Caco-2 (cell line): ENCODE results near the gene CRYGC. TPM values are rescaled to one million over a fixed set of nuclear protein-coding genes. Genes with fewer than 3 reads are reported as not detected.

Source experiments
- BruUV-seq: library from RNA; stranded (reverse); fragments of 400-500 nt; replicated peaks from 2 replicates; lab custom pipeline; 2021; lab: Mats Ljungman, UMichigan
- CTCF ChIA-PET: fragments of 300-600 bp; sonication (Branson Sonifier 250); formaldehyde crosslinking; loops from one replicate; lab custom pipeline; 2022; ENCODE audit warnings: antibody characterized with exemption; lab: Charles Lee
- POLR2A ChIA-PET: fragments of 300-600 bp; sonication (Branson Sonifier 250); formaldehyde crosslinking; loops from one replicate; lab custom pipeline; 2022; ENCODE audit warnings: antibody characterized with exemption; lab: Charles Lee
- DNase-seq, 2 experiments: peaks; one replicate each; pipeline versions ENCODE4 v3.0.0 to v3.0.0-alpha.2; 2020 to 2022
- H3K27me3 ChIP-seq: replicated peaks from 2 replicates; pipeline ENCODE4 v1.6.0; 2011; ENCODE audit warnings: low read length; ENCODE audit not compliant: control insufficient read depth, insufficient read depth
- H3K36me3 ChIP-seq: 2 replicates; pipeline ENCODE4 v1.5.1; 2011; ENCODE audit warnings: low read length; ENCODE audit not compliant: control insufficient read depth, insufficient read depth
- H3K4me1 ChIP-seq: fragments of 250-450 bp; sonication (Bioruptor Pico); 2 replicates; pipeline ENCODE4 v1.5.1; 2020; ENCODE audit warnings: mild to moderate bottlenecking
- H3K4me3 ChIP-seq: 2 replicates; pipeline ENCODE4 v1.5.1; 2011; ENCODE audit warnings: low read depth, mild to moderate bottlenecking, control low read depth, low read length
- H3K9me3 ChIP-seq: fragments of 250-450 bp; sonication (Bioruptor Pico); 2 replicates; pipeline ENCODE4 v1.5.1; 2020; ENCODE audit warnings: mild to moderate bottlenecking, moderate library complexity
- H3K27ac Mint-ChIP-seq: one replicate; pipeline ENCODE4 v1.8.0; 2022; ENCODE audit warnings: mixed read lengths; ENCODE audit not compliant: unreplicated experiment
- H3K27me3 Mint-ChIP-seq: one replicate; pipeline ENCODE4 v1.8.0; 2022; ENCODE audit warnings: mixed read lengths; ENCODE audit not compliant: insufficient read depth, unreplicated experiment
- H3K36me3 Mint-ChIP-seq: one replicate; pipeline ENCODE4 v1.8.0; 2022; ENCODE audit warnings: mild to moderate bottlenecking, mixed read lengths; ENCODE audit not compliant: insufficient read depth, unreplicated experiment
- H3K4me1 Mint-ChIP-seq: one replicate; pipeline ENCODE4 v1.8.0; 2022; ENCODE audit warnings: low read depth, mixed read lengths; ENCODE audit not compliant: unreplicated experiment
- H3K4me3 Mint-ChIP-seq: one replicate; pipeline ENCODE4 v1.8.0; 2022; ENCODE audit warnings: mild to moderate bottlenecking, moderate library complexity, mixed read lengths; ENCODE audit not compliant: unreplicated experiment
- H3K9me3 Mint-ChIP-seq: one replicate; pipeline ENCODE4 v1.8.0; 2022; ENCODE audit warnings: mixed read lengths; ENCODE audit not compliant: unreplicated experiment
- intact Hi-C: fragments of 100-400 bp; cut with micrococcal nuclease; formaldehyde crosslinking; loops from one replicate; pipeline ENCODE4 v1.10.0; 2022; ENCODE audit not compliant: unreplicated experiment
- total RNA-seq: library from RNA; stranded (reverse); gene quantifications from 2 replicates; pipeline ENCODE4 v1.2.3, GENCODE V29; 2022
- TF ChIP-seq, protein P1 (sequence below), 2 experiments: fragments of 200-600 bp in 1 of 2; IDR thresholded peaks; 1 replicate in 1 of 2; 2 replicates in 1 of 2; pipeline versions ENCODE4 v1.5.1 to v1.8.0; 2011 to 2022; ENCODE audit warnings: antibody characterized with exemption in 1 of 2, control low read depth in 1 of 2, inconsistent platforms in 1 of 2, low read depth in 1 of 2, low read length in 1 of 2, mild to moderate bottlenecking in 1 of 2, moderate library complexity in 1 of 2; ENCODE audit not compliant: insufficient read depth in 1 of 2, severe bottlenecking in 1 of 2, unreplicated experiment in 1 of 2

The CRYGC gene
- total RNA-seq, 1 experiment from 2014 or later, result not detected

DNA sequence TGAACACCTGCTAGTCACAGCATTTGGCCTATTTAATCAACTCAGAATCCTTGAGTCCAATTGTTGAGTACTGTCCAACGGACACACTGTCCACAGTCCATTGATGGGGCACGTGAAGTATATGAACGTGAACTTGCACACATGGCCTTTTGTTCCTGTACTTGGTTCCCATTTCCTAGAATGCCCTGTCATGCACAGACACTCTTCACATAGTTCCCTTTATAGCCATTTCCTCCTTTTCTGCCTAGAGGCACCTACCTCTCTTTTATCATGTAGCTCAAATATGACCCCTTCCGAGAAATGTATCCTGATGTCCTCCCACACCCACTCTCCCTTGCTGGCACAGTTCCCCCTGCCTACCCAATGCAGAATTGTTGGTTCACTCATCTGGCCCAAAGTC lies 42.5 kb upstream of the CRYGC start:
- Histone ChIP-seq H3K27me3 (no peaks in the 10 kb centered on the region), H3K36me3 (no peaks in the 10 kb centered on the region), H3K4me1 (0 out of 2 replicates have a peak, but pooled peaks cover 3% of the 10 kb centered on the region), H3K4me3 (no peak overlapping the region), H3K9me3 (no peaks in the 10 kb centered on the region)
- DNase-seq, result no peak
- no peaks in the 10 kb centered on the region for H3K4me1 Mint-ChIP-seq
- ChIA-PET POLR2A (no interaction called here), CTCF (no interaction called here)
- H3K9me3 Mint-ChIP-seq, result no peaks in the 10 kb centered on the region
- H3K36me3 Mint-ChIP-seq, result no peaks in the 10 kb centered on the region
- no peak overlapping the region for H3K4me3 Mint-ChIP-seq
- BruUV-seq, result no TSS peak
- intact Hi-C loops, result loop anchor here (10.0 kb wide), 1 partner anchor 163 kb away; no protein-coding TSS in a partner anchor
- H3K27me3 Mint-ChIP-seq, result no peaks in the 10 kb centered on the region
- H3K27ac Mint-ChIP-seq, result no peak overlapping the region
- TF ChIP-seq, protein P1, sequence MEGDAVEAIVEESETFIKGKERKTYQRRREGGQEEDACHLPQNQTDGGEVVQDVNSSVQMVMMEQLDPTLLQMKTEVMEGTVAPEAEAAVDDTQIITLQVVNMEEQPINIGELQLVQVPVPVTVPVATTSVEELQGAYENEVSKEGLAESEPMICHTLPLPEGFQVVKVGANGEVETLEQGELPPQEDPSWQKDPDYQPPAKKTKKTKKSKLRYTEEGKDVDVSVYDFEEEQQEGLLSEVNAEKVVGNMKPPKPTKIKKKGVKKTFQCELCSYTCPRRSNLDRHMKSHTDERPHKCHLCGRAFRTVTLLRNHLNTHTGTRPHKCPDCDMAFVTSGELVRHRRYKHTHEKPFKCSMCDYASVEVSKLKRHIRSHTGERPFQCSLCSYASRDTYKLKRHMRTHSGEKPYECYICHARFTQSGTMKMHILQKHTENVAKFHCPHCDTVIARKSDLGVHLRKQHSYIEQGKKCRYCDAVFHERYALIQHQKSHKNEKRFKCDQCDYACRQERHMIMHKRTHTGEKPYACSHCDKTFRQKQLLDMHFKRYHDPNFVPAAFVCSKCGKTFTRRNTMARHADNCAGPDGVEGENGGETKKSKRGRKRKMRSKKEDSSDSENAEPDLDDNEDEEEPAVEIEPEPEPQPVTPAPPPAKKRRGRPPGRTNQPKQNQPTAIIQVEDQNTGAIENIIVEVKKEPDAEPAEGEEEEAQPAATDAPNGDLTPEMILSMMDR (IDR thresholded peaks at IDR 0.05; ENCODE audit: insufficient read depth in 1 of 2, low read depth in 1 of 2, low read length in 1 of 2, severe bottlenecking in 1 of 2, unreplicated experiment in 1 of 2), result no peak

DNA sequence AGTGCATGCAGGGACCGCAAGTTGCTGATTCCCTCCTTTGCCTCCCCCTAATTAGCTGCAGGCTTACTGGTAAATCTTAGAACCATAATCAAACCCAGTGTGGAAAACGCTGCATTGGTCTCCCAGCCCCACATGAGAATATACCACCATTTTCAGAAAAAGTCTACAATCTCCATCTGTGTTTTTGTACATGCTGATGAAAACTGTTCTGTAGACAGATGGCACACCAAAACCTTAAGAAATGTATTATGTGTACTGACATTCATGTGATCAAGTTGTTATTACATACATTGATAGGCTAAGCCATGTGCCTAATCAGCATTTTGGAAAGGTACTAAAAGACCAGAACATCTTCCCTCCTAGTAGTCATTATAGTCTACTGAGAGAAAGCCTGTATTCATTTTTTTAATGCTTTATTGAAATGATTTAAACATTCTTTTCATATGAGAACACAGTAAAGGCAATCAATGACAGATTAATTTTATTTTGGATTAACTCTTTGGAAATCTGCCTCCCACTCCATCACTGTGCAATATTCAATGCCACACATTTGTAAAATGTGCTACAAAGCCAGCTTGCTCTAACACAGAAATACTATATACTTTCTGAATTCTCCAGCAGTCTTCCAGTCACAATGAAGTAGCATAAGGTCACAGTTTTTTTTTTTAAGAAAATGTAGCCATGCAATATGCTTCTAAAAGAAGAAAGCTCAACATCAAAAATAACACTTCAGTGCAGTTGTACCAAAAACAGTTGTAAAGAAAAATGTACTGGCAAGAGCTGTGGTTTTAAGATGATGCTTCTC lies 35.5 kb upstream of the CRYGC start:
- H3K36me3 ChIP-seq, result no peaks in the 10 kb centered on the region
- POLR2A ChIA-PET, result no interaction called here
- intact Hi-C loops, result no loop called here

DNA sequence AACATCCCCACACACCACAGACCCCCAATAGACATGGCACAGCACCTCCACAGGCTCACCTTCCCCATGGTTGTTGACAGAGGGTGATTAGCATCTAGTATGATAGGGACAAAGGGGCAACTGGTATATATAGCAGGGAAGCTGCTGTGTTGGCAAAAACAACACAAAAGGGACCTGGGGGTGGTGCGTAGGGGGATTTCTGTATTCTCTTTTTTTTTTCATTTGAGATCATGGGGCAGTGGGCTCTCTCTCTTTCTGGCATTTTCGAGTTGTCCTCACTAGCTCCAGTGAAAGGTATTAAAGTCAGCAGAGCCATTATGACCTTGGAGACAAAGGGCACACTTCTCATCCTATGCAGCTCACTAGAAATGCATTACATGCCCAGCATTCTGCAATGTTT lies 33.9 kb upstream of the CRYGC start, which contains the start of gene CRYGA:
TSS of gene CRYGA (minus strand) at position 101 of the 400 bp plus-strand sequence. CDS start at position 68, 33 bp downstream.
- no TSS peak for BruUV-seq
- no peak within 1 kb of the TSS for H3K27ac Mint-ChIP-seq
- CTCF ChIA-PET, result interaction anchor here (0.6 kb wide), 1 partner anchor 17 kb away, joined by 4 read pairs; no protein-coding TSS in a partner anchor

More for the DNA sequence above, 35.5 kb upstream of the CRYGC start:
- no peaks in the 10 kb centered on the region for H3K9me3 Mint-ChIP-seq
- no peaks in the 10 kb centered on the region for H3K27me3 Mint-ChIP-seq
- no peaks in the 10 kb centered on the region for H3K4me1 ChIP-seq
- no peaks in the 10 kb centered on the region for H3K4me1 Mint-ChIP-seq
- TF ChIP-seq, protein P1 (IDR thresholded peaks at IDR 0.05; ENCODE audit: insufficient read depth in 1 of 2, low read depth in 1 of 2, low read length in 1 of 2, severe bottlenecking in 1 of 2, unreplicated experiment in 1 of 2), result no peak
- DNase-seq, result no peak
- H3K36me3 Mint-ChIP-seq, result no peaks in the 10 kb centered on the region
- no TSS peak for BruUV-seq
- H3K4me3 Mint-ChIP-seq, result no peak overlapping the region
- CTCF ChIA-PET, result interaction anchor here (0.5 to 1.3 kb wide), 2 partner anchors 59 to 63 kb away, joined by 3 to 5 read pairs; no protein-coding TSS in a partner anchor
- no peaks in the 10 kb centered on the region for H3K27me3 ChIP-seq
- no peak overlapping the region for H3K4me3 ChIP-seq
- no peaks in the 10 kb centered on the region for H3K9me3 ChIP-seq
- H3K27ac Mint-ChIP-seq, result no peak overlapping the region

More for the DNA sequence above, 33.9 kb upstream of the CRYGC start, which contains the start of gene CRYGA:
- no peaks in the 10 kb centered on the region for H3K27me3 ChIP-seq
- H3K4me1 ChIP-seq, result no peaks in the 10 kb centered on the region
- no peaks in the 10 kb centered on the region for H3K9me3 ChIP-seq
- DNase-seq, result no peak
- POLR2A ChIA-PET, result no interaction called here
- intact Hi-C loops, result no loop called here
- no peak within 1 kb of the TSS for H3K4me3 ChIP-seq
- Mint-ChIP-seq H3K9me3 (no peaks in the 10 kb centered on the region), H3K4me3 (no peak within 1 kb of the TSS), H3K4me1 (no peaks in the 10 kb centered on the region), H3K36me3 (no peaks in the 10 kb centered on the region), H3K27me3 (no peaks in the 10 kb centered on the region)
- H3K36me3 ChIP-seq, result no peaks in the 10 kb centered on the region
- TF ChIP-seq, protein P1 (IDR thresholded peaks at IDR 0.05; ENCODE audit: insufficient read depth in 1 of 2, low read depth in 1 of 2, low read length in 1 of 2, severe bottlenecking in 1 of 2, unreplicated experiment in 1 of 2), result no peak
